WTC11 (cell line): ENCODE data around the gene KLHL7.

Experiments used
- ATF1 ChIP-seq: sonication (generic); formaldehyde crosslinking; IDR thresholded peaks from 2 replicates; pipeline ENCODE4 v1.8.1; 2023; ENCODE audit warnings: mild to moderate bottlenecking, moderate library complexity, missing genetic modification reagents
- ATF2 ChIP-seq: sonication (generic); formaldehyde crosslinking; IDR thresholded peaks from 2 replicates; pipeline ENCODE4 v1.8.1; 2022; ENCODE audit warnings: low read depth, missing genetic modification reagents, borderline replicate concordance
- CREB1 ChIP-seq: sonication (generic); formaldehyde crosslinking; IDR thresholded peaks from 2 replicates; pipeline ENCODE4 v1.8.0; 2023; ENCODE audit warnings: mild to moderate bottlenecking, missing genetic modification reagents
- CTCF ChIP-seq: fragments of 200-600 bp; IDR thresholded peaks from 2 replicates; pipeline ENCODE4 v1.8.0; 2022; ENCODE audit warnings: antibody characterized with exemption
- E2F4 ChIP-seq: sonication (generic); formaldehyde crosslinking; IDR thresholded peaks from 2 replicates; pipeline ENCODE4 v1.8.1; 2022; ENCODE audit warnings: low read depth, mild to moderate bottlenecking, moderate library complexity, missing genetic modification reagents, borderline replicate concordance
- SMAD4 ChIP-seq: sonication (generic); formaldehyde crosslinking; IDR thresholded peaks from 2 replicates; pipeline ENCODE4 v1.8.0; 2022; ENCODE audit warnings: mild to moderate bottlenecking, missing genetic modification reagents
- USF1 ChIP-seq: sonication (generic); formaldehyde crosslinking; IDR thresholded peaks from 2 replicates; pipeline ENCODE4 v1.8.0; 2022; ENCODE audit warnings: mild to moderate bottlenecking, missing genetic modification reagents
- ZNF138 ChIP-seq: sonication (generic); formaldehyde crosslinking; conservative IDR thresholded peaks from 2 replicates; pipeline ENCODE4 v1.8.1; 2022; ENCODE audit warnings: mild to moderate bottlenecking, moderate library complexity, missing genetic modification reagents
- ZNF317 ChIP-seq: sonication (generic); formaldehyde crosslinking; IDR thresholded peaks from 2 replicates; pipeline ENCODE4 v1.8.1; 2023; ENCODE audit warnings: low read depth, mild to moderate bottlenecking, moderate library complexity, missing genetic modification reagents, borderline replicate concordance
- ZNF512 ChIP-seq: sonication (generic); formaldehyde crosslinking; IDR thresholded peaks from 2 replicates; pipeline ENCODE4 v1.8.1; 2022; ENCODE audit warnings: missing genetic modification reagents, borderline replicate concordance
- TF ChIP-seq, protein P1 (sequence below): sonication (generic); formaldehyde crosslinking; IDR thresholded peaks from 2 replicates; pipeline ENCODE4 v1.8.1; 2023; ENCODE audit warnings: mild to moderate bottlenecking, missing genetic modification reagents, borderline replicate concordance
- TF ChIP-seq, protein P2 (sequence below): sonication (generic); formaldehyde crosslinking; IDR thresholded peaks from 2 replicates; pipeline ENCODE4 v1.8.1; 2023; ENCODE audit warnings: mild to moderate bottlenecking, missing genetic modification reagents, moderate library complexity
- TF ChIP-seq, protein P3 (sequence below): sonication (generic); formaldehyde crosslinking; IDR thresholded peaks from 2 replicates; pipeline ENCODE4 v1.8.0; 2022; ENCODE audit warnings: mild to moderate bottlenecking, missing genetic modification reagents

GRCh38 chr7:23106057-23106822 is 655 bp downstream of the KLHL7 start:
- TF ChIP-seq, protein P1, sequence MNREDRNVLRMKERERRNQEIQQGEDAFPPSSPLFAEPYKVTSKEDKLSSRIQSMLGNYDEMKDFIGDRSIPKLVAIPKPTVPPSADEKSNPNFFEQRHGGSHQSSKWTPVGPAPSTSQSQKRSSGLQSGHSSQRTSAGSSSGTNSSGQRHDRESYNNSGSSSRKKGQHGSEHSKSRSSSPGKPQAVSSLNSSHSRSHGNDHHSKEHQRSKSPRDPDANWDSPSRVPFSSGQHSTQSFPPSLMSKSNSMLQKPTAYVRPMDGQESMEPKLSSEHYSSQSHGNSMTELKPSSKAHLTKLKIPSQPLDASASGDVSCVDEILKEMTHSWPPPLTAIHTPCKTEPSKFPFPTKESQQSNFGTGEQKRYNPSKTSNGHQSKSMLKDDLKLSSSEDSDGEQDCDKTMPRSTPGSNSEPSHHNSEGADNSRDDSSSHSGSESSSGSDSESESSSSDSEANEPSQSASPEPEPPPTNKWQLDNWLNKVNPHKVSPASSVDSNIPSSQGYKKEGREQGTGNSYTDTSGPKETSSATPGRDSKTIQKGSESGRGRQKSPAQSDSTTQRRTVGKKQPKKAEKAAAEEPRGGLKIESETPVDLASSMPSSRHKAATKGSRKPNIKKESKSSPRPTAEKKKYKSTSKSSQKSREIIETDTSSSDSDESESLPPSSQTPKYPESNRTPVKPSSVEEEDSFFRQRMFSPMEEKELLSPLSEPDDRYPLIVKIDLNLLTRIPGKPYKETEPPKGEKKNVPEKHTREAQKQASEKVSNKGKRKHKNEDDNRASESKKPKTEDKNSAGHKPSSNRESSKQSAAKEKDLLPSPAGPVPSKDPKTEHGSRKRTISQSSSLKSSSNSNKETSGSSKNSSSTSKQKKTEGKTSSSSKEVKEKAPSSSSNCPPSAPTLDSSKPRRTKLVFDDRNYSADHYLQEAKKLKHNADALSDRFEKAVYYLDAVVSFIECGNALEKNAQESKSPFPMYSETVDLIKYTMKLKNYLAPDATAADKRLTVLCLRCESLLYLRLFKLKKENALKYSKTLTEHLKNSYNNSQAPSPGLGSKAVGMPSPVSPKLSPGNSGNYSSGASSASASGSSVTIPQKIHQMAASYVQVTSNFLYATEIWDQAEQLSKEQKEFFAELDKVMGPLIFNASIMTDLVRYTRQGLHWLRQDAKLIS (CRISPR knock-in tag), result no peak
- TF ChIP-seq CTCF (no peak), USF1 (no peak; the same call in 1 of the 2 replicates), ZNF138 (CRISPR knock-in tag) (no peak), SMAD4 (no peak), E2F4 (CRISPR knock-in tag) (no peak), ZNF512 (CRISPR knock-in tag) (no peak), ZNF317 (CRISPR knock-in tag) (no peak), ATF2 (CRISPR knock-in tag) (no peak), CREB1 (CRISPR knock-in tag) (no peak), ATF1 (CRISPR knock-in tag) (no peak)
- TF ChIP-seq, protein P2, sequence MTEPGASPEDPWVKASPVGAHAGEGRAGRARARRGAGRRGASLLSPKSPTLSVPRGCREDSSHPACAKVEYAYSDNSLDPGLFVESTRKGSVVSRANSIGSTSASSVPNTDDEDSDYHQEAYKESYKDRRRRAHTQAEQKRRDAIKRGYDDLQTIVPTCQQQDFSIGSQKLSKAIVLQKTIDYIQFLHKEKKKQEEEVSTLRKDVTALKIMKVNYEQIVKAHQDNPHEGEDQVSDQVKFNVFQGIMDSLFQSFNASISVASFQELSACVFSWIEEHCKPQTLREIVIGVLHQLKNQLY (CRISPR knock-in tag), result no peak
- TF ChIP-seq, protein P3, sequence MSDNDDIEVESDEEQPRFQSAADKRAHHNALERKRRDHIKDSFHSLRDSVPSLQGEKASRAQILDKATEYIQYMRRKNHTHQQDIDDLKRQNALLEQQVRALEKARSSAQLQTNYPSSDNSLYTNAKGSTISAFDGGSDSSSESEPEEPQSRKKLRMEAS (CRISPR knock-in tag), result no peak; the same call in 1 of the 2 replicates
